DMS153 treated with DMSO at 0.1 percent for 48 hours (cell line): Measurements from ENCODE around the gene NTM.
A peak's percentile ranks its signal among the peaks of the same experiment; 100 is the strongest.

Experiments used
- DNase-seq: peaks from one replicate; lab custom pipeline; 2025; ENCODE audit not compliant: unreplicated experiment; lab: John Stamatoyannopoulos, UW

Gene NTM

GRCh38 chr11:131880316-131880715 lies 509.9 kb downstream of the NTM start:
- no peak for DNase-seq

DNA sequence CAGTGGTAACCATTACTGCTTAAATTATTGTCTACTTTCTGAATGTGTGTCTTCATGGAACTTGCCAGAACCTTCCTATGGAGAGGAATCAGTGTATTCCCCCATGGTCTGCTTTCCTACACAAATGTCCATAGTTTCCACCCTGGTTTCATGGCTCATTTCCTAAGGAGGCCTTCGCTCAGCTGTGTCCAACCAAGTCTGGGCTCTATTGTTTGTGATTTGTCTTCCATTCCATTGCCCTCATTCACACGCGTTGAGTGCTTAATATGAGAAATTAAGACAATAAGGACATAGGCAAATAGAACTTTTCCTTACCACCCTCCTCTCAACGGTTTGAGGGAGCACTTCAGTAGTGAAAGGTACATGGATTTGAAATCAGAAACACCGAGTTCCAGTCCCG lies 510.6 kb downstream of the NTM start:
- DNase-seq, result no peak

GRCh38 chr11:131883332-131883731 lies 512.9 kb downstream of the NTM start:
- DNase-seq, result no peak

DNA sequence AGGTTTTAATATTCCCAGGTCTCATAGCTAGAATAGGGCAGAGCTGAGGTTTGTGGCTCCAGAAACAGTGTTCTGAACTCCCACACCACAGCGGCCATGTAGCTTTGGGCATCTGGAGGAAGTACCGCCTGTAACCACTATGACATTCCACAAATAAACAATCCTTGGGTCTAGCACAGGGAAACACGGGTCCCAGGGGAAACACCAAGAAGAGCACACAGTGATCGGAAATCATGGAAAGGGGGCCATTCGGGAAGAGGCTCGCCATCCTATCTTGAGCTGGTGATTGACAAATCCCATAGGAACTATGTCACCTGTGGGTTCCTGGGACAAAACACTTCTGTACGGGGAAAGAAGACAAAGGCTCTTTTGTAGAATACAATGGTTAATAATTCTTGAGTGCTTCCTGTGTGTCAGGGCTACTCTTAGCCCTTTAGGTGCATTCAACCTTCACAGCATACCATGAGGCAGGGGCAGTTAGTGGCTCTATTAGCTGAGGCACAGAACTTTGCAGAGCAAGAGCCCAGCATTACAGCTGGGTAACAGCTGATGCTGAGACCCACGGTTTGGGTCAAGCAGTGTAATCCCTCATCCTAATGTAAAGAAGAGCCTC lies 514.2 kb downstream of the NTM start:
- peak; percentile 60 for DNase-seq

- DNase-seq, result no peak
Observed at GRCh38 chr11:131885431-131885830, 515.0 kb downstream of the NTM start.

DNA sequence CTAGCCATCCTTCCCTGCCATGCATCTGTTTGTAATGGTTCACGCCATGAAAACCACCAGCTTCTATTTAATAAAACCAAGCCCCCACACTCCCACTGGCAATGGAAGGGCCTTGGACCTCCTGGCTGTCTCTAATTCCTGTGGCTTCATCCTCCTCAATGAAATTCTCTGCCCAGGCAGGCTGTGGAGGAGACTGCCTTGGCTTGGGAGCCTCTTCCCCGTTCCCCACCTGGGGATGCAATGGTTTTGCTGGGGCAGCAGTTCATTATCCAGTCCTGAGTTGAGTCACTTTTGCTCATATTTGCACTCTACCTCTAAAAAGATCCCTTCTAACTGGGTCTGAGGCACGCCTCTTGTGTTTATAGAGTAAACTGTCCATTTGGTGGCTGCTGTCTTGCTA lies 515.8 kb downstream of the NTM start:
- no peak for DNase-seq

GRCh38 chr11:131888230-131888855 lies 517.9 kb downstream of the NTM start:
- no peak for DNase-seq

GRCh38 chr11:131889146-131889577 lies 518.7 kb downstream of the NTM start:
- peak; percentile 59 for DNase-seq

DNA sequence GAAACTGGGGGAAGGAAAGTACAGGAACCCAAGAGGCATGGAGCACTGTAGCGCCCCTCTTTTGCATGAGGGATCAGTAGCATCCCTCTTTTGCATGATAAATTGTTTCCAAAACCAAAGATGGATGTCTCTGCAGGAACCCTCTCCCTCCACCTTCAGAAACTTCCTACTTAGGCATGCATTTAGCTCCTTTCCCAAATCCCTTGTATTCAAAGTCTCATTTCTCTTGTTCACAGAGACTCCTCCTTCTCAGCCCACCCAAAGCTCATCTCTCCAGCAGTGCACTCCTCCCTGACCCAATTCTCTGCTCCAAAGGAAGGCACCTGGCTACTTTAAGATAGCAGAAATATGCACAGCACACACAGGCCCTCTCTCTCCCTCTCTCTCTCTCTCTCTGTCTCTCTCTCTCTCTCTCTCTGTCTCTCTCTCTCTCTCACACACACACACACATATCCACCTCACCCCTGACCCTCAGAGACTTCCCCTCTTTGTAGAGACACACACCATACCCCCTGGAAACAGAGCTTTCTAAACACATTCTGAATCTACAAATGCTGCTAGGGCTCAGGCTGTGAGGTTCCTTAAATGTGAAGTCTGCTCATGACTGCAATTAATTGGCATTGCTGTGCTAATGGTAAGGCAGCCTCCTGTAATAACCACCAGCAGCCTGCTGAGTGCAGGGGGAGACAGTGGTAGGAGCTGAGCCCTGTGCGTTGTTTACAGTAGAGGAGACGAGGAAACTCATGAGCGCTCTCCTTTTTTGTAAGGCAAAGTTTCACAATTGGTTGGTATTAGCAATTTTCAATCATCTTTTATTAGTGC lies 519.6 kb downstream of the NTM start:
- no peak for DNase-seq

- DNase-seq, result no peak
Observed at GRCh38 chr11:131893103-131893890, 522.9 kb downstream of the NTM start.

- DNase-seq, result no peak
Observed at GRCh38 chr11:131893988-131894387, 523.6 kb downstream of the NTM start.

DNA sequence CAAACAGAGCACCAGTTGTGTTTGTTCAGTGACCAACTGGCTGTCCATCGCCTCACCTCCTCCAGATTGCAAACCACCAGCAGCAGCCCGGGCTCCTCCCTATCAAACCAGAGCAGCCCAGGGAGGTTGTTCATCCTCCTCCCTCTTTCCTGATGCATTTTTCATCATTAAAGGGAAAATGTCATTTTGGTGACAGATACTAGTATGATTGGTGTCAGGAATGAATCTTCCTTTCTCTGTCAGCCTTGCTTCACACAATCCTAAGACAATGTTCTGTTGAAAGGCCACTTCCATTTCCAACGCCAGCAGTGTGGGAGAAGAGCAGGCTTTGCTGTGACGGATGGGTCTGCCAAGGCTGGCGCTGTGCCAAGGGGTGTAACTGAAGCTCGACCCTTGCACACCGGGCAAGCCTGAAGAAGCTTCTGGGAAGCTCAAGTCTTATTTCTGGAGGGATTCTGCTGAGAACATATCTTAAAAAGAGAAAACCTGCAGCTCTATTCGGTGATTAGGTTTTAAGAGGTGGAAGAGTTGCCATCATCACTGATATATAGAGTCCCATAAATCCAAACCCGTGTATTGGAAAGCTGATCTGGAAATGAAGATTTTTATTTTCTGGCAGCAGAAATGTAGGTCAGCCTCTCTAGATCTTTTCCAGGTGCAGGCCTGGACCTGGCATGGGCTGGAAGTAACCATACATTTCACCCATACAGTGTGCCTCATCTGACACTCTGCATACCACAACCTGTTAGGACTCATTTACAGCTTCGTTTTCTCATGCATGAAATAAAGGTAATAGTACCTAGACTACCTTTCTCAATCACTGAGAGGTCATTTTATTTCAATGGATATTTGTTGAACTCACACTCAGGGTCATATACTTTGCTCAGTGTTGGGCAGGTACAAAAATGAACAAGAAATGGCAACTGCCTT lies 524.5 kb downstream of the NTM start:
- no peak for DNase-seq

- no peak for DNase-seq
Observed at GRCh38 chr11:131895865-131896264, 525.5 kb downstream of the NTM start.

GRCh38 chr11:131896978-131897615 lies 526.7 kb downstream of the NTM start:
- DNase-seq, result no peak

DNA sequence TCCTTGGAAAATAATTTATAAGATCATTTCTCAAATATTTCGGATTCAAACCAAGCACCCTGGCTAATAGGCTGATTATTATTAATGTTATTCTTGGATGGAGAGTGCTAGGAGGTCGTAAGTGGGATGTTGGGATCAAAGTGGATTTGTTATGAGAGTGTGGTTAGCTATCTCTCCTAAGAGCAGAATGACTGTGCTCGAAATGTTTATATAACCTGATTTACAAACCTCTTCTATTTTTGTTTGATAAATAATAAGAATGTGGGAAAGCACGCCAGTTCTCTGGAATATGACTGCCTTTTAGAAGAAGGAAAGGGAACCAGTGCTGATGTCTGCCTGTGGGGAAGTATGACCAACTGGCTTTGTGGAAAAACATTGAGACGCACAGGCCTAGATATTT lies 527.5 kb downstream of the NTM start:
- DNase-seq, result no peak

GRCh38 chr11:131898949-131899348 lies 528.5 kb downstream of the NTM start:
- no peak for DNase-seq

DNA sequence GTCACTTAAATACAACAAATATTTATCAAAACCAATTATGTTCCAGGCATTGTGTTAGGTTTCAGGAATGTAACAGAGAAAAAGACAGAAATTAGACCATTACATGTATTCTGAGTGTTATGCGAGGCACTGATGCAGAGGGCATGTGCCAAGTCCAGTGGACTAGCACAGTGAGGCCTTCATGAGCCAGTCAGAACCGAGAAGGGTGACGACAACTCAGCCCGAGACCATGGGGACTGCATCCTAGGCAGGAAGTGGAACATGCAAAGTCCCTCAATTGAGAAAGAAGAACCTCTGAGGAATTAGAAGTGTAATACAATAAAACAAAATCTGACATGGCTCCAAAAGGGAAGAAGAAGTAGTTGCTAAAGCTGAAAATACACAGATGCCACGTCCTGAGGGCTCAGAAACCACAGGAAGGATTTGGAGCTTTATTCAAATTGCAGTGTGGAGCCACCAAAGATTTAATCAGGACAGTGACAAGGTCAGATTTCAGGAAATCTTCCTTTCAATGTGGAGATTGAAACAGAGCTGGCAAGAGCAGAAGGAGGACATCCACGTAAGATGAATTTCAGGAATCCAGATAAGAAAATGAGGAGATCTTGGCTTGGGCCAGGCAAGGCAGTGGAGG lies 529.6 kb downstream of the NTM start:
- no peak for DNase-seq

GRCh38 chr11:131902421-131902820 lies 532.0 kb downstream of the NTM start:
- DNase-seq, result no peak

DNA sequence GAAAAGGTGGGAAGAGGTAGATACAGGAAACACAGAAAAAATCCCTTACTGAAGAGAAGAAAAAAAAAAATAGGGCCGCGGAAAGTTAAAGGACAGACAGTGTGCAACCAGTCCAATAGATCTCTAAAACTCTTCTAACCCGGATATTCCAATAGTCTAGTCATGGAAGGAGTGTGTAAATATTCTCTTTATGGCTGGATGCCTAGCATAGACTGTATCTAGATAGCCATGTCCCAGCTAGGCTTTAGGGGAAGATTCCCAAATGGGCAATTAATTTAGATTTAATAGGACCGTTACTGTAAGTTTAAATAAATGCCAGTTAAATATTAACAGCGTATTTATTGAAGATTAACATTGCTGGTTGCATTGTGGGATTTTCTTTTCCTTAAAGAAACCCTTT lies 532.7 kb downstream of the NTM start:
- DNase-seq, result no peak
